Tibial nerve (tissue), 4 donors: Measurements from ENCODE around the gene AK4.

Source experiments
- EP300 ChIP-seq, 2 donors: sonication (generic); formaldehyde crosslinking; IDR thresholded peaks; one replicate each; pipeline ENCODE4 v1.6.1; 2017; ENCODE audit warnings: antibody characterized with exemption in 2 of 2, mild to moderate bottlenecking in 1 of 2
- TF ChIP-seq, protein P1 (sequence below), 5 experiments: fragments of 200-600 bp in 3 of 5; fragments of 450-650 bp in 2 of 5; sonication (generic) in 3 of 5; IDR thresholded peaks; one replicate each; pipeline ENCODE4 v1.5.1; 2016 to 2019; ENCODE audit warnings: antibody characterized with exemption in 5 of 5, mild to moderate bottlenecking in 3 of 5, moderate library complexity in 2 of 5

DNA sequence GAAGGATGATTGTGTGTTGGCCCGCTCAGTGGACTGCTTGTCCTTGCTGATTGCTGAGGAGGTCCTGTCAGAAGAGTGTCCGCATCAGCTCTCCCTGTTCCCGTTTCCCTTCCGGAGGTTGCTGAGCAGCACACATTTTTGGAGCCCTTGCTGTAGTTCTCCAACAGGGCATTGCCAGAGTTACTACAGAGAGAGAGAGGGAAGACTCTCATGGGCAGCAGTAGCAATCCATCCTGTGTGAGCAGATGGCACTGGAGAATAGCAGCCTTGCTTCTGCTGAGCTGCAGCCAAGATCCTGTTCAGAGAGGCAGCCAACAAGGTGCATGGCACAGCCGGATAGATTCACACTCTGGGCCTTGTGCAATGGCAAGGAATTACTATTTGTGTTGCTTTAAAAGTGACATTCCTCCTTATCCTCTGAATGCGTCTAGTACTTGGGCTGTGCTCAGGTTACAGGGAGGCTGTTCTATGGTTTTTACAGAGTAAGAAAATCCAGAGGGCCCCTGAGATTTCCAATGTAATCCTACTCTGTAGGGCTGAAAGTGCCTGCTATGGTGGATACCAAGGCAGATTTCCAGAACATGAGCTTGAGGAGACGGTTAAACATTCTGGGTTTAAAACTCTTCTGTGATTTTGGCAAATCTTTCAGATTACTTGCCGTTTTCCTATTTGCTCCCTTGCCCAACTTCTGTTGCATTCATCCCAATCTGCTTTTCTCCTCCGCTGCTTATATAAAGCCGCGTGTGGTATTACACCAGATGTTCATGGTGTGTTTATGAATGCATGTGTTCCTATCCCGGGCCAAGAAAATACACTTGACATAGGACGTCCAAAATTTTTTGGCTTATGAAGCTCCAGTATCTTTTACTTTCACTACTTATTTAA, 27.4 kb downstream of the AK4 start:
- TF ChIP-seq, protein P1, sequence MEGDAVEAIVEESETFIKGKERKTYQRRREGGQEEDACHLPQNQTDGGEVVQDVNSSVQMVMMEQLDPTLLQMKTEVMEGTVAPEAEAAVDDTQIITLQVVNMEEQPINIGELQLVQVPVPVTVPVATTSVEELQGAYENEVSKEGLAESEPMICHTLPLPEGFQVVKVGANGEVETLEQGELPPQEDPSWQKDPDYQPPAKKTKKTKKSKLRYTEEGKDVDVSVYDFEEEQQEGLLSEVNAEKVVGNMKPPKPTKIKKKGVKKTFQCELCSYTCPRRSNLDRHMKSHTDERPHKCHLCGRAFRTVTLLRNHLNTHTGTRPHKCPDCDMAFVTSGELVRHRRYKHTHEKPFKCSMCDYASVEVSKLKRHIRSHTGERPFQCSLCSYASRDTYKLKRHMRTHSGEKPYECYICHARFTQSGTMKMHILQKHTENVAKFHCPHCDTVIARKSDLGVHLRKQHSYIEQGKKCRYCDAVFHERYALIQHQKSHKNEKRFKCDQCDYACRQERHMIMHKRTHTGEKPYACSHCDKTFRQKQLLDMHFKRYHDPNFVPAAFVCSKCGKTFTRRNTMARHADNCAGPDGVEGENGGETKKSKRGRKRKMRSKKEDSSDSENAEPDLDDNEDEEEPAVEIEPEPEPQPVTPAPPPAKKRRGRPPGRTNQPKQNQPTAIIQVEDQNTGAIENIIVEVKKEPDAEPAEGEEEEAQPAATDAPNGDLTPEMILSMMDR (IDR thresholded peaks at IDR 0.05): no peak
- TF ChIP-seq EP300 (IDR thresholded peaks at IDR 0.05): no peak
